ENCODE data around the gene CXXC5.

The CXXC5 gene

DNA sequence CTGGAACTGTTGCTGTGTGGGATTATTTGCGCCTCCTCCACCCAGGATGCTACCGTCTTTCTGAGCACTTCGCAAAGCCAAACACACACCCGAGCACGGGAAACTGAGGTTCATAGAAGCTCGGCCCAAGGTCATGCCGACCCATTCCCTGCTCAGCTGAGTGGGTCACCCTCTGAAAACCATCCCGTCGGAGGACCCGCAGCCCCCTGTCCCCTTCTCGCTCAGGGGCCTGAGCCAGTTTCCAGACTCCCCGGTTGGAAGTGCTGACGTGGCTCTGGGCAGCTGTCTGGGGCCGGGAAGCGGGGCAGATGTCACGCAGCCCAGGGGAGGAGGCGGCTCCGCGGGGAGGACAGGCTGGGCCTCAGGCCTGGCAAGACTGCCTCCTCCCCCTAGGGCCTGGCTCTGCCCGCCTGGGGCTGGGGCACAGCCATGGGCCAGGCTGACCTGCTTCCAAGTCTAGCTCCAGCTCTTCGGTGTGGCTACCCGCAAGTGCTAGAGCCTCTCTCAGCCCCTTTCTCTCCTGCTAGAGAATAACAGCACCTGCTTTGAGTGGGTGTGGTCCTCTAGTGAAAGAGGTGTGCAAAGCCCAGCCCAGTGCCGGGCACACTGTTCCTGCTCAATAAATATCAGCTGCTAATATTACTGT is 9.9 kb upstream of the CXXC5 start:
- peak; percentile 92 for DNase-seq (ENCODE audit: low spot score)

DNA sequence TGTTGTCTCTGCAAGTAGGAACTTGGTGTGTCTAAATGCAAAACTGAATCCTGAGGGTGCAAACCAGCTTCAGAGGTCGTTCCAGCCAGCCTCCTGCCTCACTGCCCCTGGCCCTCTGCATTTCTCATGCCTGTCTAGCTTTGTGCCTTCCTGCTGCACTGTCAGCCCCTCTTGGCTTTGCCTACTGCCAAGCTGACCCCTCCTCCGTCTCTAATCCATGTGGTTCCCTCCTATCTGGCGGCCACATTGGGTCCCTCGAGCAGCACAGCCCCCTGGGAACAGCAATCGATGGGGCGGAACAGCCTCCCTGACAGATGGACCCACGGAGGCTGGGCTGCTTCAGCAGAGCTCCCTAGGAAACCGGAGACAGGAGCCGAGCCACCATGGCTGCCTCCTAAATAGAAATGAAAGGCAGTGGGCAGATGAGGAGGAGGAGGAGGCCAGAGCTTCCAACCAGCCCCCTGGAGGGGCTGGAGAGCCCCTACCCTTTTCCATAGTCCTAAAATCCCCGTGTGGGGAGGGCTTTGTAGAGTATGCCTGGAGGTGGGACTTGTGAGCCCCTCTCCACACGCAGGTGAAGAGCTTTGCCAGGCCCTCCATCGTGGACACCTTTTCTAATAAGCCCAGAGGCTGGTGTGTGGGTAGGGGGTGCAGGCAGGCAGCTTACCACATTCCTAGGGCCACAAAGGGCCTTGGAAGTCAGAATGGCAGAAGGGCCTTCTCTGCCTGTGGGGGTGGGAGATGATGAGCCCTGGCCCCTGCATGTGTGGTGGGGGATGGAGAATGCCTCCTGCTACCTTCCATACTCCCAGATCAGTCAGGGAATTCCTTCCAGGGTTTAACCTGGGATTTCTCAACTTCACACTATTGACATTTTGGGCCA is 9.2 kb upstream of the CXXC5 start:
- no peak for DNase-seq (ENCODE audit: low spot score)

DNA sequence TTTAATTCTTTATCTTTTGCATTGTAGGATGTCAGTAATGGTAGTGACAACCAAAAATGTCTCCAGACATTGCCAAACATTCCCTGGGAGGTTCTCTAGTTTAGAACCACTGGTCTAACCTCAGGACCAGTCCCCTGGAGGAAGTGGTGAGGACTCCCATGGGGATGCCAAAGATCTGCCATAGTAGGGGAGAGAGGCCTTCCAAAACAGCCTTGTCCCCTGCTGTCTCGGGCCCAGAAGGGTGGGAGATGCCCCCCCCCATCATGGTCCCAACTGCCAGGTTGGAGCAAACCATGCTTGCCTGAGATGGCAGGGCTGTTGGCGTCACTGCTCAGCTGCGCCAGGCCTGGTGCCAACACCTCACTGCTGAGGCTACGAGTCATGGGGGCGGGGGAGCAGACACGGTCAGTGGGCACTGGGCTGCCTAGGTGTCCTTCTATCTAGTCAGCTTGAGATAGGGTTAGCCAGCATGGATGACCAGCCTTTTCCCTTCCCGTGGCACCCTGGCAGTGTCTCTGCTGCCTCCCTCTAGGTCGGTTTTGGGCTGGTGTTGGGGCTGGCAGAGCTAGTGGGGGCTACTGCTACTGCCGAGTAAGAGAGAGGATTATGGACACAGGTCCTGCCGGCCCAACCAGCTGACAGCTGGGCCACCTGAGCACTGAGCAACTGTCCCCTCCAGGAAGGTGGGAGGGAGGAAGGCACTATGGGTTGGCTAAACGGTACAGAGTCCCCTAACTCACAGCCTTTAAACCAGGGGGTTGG is 8.3 kb upstream of the CXXC5 start:
- DNase-seq (ENCODE audit: low spot score) = no peak

DNA sequence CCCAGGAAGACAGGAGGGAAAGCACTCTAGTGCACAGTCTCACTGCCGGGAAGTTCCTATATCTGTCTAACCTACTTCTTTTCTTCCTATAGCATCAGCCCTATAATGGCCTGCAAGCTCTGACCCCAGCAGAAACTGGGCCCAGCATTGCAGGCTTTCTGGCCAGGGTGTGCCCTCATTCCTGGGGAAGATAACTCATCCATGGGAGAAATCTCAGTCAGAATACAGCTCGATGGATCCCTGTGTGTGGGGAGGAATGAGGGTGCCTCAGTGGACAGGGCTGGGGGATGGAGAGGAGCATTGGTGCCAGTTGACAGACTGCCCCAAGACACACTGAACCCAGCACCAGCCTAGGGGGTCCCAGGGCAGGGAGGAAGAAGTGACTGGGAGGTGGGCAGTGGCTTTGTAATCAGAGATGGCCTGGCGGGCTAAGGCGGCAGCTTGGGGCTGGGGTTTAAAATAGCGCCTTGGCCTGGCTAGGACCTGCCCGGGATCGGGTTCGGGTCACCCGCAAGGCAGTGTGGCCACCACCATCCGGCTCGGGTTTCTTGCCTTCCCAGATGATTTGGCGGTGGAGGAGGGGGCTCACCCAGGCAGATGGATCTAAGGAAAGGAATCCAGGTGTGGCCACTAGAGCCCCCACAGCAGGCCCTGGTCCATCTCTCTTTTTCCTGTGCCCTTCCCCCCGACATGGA is 7.6 kb upstream of the CXXC5 start:
- DNase-seq (ENCODE audit: low spot score) = no peak

DNA sequence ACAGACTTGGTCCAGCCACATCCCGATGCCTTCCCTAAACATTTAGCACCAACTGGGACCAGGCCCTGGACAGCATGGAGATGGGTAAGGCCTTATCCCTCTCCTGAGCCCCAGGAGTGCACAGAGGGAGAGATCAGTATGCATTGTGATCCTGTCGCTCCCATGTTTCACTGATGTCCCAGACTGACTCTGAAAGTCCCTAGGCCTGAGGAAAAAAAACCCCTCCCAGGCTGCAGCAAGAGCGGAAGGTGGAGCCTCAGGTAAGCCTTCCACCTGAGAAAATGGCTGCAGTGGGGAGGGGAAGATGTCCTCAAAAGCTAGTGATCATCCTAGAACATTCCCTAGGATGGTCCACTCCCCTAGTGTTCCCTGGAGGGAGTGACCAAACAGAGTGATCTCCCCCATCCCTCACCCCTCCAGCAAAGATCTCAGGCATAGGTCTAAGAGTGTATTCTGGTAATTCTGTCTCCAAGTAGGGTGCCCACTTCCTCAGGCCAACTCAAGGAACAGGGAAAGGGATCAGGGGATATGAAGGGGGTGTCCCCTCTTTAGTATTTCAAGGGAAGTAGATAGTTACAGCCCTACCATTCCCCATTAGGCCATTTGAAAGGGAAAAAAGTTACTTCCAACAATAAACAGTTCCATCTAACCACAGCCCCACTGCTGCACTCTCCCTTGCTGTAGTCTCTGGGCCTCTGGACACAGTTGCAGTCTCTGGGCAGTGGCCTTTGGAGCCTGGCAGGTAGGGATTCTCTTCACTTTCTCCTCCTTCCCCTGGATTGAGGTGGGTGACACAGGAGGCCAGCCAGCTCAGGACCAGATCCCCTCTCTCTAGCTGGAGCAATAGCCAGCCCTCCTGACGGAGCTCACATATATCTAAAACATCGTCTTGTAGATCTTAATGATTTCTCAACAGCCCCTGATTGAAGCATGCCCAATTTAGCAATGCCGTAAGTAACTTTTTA is 6.8 kb upstream of the CXXC5 start:
- DNase-seq (ENCODE audit: low spot score) = no peak

DNA sequence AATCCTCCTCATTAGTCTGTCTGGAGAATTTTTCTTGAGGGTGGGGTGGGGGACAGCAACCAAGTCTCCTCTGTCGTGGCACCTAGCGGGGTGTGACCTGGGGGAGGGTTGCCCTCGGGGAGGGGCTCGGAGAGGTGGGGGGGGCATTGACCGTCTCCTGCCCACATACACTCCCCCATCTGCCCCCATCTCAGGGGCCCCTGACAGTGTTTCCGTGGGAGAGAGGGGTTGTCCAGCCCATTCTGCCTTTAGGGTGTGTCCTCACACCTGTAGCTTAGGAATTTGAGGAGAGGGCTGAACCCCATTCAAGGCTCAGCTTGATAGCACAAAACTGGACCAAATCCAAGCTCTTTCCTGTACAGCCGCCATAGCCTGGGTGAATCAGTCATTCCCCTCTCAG is 5.9 kb upstream of the CXXC5 start:
- DNase-seq (ENCODE audit: low spot score) = no peak

DNA sequence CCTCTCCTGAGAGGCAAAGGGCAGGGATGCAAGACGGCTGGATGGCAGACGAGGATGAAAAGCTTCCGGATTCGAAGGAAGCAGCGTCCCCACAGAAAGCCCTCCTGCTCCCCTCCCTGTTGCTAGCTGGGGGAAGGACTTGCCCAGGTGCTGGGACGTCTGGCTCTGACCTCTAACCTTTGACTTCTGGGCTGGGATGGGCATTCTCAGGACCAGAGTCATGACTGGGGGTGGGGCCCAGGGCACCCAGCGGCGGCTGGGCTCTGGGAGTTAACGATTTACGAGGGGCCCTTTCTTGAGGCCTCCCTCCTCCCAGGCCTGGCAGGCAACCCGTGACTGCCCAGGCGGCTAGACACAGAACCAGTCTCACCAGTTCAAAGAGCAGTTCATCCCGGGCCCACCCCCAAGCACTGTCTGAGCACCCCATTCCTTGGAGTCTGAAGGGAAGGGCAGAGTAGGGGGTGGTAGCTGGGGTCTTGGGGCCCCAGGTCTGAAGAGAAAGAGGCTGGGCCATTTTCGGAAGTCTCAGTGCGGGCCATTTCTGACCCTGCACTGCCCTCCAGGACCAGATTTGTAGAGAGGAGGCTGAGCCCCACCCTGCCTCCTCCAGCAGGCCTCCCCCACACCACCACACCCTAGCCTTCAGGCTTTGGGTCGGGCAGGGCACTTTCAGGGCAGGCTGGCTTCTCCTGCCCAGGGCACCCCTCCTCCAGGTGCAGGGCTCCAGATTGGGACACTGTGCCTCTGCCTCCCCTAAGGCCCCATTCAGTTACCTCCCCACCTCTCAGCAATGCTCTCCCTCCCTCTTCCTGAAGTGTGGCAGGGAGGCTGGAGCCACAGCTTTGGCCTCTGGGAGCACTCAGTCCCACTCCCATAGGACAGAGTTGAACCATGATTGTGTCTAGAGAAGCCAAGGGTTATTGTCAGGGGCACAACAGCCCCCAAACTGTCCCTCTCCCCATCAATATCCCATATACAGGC is 5.0 kb upstream of the CXXC5 start:
- no peak for DNase-seq (ENCODE audit: low spot score)

DNA sequence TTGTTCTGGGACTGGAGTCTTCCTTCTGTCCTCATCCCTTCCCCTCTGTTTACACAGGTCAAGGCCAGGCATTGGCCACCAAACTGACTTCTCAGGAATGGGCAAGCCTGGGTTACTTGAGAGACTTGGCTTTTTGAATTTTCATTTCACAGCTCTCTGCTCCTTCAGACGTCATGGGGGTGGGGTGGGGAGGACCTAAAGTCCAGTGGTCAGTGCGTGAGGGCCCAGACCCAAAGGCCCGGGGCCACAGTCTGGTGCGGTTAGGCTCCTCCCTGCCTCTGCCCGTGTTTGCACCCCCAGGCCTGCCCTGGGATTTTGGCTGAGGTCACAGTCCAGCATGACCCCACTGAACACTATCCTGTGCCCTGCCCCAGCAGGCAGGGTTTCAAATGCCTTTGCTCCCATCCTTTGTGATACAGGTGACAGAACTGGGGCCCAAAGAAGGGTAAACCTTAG is 4.1 kb upstream of the CXXC5 start:
- no peak for DNase-seq (ENCODE audit: low spot score)

DNA sequence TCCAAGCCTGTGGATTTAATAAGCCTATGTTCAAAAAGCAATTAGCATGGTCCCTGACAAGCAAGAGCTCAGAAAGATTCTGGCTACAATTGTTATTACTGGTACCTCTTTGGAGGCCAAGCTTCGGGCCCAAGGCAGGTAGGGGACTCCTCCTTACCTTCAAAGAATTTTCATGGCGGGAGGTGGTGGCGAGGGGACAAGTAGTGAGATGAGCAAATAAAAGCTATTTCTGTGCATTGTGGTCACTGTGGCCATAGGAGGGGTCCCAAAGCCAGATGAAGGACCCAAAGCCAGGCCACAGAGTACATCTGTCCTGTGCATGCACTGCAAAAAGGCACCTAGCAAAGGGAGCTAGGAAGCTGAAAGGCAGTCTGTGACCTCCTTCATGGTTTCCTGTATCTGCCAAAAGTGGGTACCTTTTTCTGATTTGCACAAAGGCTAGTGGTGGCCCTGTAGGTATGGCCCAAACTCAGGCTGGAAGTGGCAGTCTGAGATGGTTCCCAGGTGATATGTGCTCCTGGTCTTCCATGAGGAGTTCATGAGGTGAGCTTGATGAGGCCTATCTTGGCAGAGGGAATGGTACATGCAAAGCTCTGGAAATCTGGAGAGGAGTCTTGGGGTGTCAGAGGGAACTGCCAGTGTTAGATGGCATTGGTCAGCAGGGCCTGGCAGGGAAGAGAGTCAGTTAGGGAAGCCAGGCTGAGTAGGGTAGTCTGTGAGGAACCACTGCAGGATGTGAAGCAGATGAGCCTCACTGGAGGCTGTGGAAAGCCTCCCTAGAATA is 3.3 kb upstream of the CXXC5 start:
- no peak for DNase-seq (ENCODE audit: low spot score)

DNA sequence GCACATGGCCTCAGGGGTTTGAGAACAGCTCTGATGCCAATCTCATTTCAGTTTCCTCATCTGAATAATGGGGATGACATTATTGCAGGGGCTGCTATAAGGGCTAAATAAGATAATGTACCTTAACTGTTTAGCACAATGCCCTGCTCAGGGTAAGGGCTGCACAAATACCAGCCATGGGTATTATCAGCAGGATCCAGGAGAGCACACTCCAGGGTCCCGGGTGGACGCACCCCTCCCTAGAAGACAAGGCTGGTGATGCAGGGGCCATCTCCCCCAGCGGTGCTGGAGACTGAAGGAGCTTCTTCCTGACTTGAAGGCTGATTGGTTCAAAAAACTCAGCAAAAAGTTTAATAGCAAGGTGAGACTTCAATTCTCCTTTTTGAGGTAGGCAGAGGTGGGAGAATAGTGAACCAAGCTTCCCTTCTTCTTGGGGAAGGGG is 2.7 kb upstream of the CXXC5 start:
- DNase-seq (ENCODE audit: low spot score) = no peak

DNA sequence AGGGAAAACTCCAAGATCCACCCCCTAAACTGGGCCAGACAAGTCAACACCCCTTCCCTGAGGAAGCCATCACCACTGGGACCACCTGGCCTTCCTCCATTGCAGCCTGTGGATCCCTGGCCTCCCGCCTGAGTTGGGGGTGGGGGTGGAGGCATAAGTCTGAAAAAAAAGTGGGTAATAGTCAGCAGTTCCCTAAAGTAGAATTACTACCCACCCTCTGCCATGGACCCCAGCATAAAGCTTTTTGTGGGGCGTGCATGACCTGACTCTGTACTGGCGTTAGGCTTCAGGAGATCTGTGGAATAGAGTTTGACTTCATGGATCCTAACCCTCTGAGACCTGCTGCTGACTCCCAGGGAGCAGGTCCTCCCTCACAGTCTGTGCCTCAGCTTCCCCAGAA is 2.0 kb upstream of the CXXC5 start:
- DNase-seq (ENCODE audit: low spot score) = no peak

DNA sequence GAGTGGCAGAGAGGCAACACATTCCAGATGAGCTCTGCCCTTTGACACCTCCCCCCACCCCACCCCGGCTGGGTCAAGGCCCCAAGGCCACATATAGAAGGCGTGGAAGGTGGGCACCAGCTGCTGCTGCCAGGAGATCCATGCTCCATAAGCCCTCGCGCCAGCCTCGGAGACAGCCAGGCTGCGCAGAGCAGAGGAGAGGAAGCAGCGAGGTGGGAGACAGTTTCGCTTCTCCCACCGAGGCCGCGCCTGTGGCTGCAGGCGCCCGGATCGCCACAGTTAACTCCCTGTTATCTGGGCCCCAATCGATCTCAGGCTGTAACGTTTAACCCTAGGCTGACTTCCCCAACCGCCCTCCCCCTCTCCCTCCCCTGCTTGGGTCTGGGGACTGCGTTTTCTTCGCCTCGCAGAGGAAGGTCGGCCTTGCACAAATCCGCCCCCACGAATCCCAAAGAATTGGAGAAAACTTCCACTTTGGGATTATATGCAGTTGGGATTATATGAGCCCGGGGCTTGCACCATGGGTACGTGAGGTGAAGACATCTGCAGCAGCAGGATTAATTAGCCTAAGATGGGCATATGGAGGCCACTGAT is 1.1 kb upstream of the CXXC5 start:
- DNase-seq (ENCODE audit: low spot score) = no peak

DNA sequence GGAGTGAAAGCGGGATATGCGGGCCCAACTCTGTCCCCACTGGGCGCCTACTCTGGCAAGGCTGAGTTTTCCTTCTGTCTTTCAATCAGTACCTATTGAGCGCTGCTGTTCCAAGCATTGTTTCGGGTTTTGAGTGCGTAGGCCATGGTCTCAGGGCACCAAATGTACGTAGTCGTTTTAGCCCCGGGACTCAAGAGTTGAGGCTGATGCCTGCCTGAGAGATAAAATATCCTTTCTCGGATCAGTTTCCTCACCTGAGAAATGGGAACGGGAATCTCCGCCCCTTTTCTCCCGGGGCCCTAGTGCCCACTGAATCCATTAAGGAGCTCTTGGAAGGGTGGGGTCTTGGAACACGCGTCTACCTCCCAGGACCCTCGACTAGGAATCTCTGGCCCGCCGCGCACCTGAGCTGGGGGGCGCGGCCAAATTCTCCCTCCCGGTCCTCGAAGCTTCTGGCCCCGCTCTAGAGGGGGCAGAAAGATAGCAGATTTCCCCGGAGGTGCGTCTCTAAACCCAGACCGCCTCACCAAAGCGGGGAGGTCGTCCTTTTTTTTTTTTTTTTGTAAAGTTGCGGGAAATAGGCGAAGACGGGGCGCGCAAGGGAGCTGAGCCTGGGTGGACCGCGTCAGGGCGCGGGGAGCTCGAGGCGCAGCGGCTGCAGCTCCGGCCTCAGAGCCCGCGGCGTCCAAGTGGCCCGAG is 494 bp upstream of the CXXC5 start:
- no peak for DNase-seq (ENCODE audit: low spot score)

DNA sequence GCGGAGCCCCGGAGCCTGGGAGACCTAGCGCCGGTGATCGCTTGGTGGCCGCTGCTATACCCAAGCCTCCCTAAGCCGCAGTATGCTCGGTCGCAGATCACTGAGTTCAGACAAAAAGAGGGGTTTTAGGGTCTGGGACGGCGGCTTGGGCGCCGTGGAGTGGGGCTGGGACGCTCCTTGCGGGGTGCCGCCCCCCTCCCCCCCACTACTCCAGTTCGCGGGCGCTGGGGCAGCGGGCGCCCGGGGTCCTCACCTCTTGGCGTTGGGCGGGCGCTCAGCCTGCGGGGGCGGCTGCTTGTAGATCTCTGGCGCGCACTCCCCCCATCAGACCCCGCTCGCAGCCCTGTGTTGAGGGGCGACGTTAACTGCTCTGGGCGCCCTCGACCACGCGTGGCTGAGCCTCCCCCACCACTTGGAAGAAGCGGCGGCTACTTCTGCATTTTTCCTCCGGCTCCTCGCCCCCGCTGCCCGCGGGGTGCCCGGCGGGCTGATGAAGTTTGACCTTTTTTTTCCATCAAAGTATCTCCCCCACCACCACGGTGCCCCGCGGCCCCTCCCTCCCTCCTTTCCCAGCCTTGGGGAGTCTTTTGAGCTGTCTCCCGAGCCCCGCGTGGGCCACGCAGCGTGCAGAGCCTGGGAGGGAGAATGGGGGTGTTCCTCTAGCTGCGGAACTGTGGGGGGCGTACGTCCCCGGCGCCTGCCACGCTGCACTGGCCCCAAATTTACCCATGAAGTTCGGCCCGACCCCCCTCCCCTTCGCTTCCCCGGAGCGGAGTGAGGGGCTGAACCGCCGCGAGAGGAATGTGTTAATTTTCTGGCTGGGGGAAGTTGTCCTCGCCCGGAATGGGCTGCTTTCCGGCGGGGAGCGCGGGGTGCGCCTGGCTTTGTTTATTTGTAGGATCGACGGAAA is 1.2 kb downstream of the CXXC5 start:
- no peak for DNase-seq (ENCODE audit: low spot score)

DNA sequence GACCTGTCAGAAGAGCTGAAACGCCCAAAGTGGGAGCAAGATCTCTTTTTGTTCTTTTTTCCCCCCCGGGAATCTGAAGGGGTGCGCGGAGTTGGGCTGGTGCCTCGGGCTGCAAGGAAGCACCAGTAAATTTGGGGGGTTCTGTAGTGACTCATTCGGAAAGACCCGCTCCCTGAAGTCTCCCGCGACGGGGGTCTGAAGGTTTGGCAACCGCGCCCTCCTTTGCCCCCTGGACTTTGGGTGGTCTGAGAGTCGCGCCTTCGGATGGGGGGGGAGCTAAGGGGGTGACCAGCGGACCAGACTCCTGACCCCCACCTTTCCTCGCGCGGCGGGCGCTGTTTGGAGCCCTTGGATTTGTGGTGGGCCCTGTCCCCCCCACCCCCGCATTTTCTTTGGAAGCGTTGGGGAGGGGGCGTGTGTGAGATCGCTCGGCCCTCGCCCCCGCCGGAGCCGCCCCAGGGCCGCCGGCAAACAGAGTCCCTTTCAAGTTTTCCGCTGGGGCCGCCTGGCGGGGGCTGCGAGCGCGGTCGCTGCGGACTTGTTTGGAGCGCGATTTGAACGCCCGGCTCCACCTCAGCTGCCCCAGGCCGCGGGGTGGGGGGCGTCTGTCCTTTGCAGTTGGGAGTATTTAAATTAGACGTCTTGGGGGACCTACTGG is 2.0 kb downstream of the CXXC5 start:
- DNase-seq (ENCODE audit: low spot score) = no peak

DNA sequence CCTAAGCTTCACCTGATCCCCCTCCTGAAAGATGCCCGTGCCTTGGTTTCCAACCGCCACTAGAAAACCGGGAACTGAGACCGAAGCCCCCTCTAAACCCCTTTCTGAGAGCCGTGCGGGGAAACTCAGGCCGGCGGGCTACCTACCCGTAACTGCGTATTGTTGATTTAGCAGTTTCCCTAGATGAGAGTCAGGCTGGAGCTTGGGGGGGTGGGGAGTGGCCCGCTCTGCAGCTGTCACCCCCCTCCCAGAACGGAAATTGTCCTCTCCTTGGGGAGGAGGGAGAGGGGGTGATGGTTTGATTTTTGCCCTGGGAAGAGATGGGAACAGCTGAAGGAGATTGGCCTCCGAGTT is 2.5 kb downstream of the CXXC5 start:
- DNase-seq (ENCODE audit: low spot score) = no peak

Measured in AG20443 (cell line).